Hematopoietic multipotent progenitor cell (in vitro differentiated cells): ENCODE results near the gene GMCL2. TPM values are rescaled to one million over a fixed set of nuclear protein-coding genes. Genes with fewer than 3 reads are reported as not detected.
"Not testable (repeated sequence)": the region's sequence is repeated elsewhere in the genome, so short reads cannot be mapped to it uniquely, and the experiment has no call there.

ENCODE experiments used
- DNase-seq, 3 donors: peaks; one replicate each; pipeline ENCODE4 v3.0.0-alpha.2; 2011 to 2015; ENCODE audit warnings: low read depth in 2 of 3, low spot score in 2 of 3
- total RNA-seq: library from RNA; depleted of rRNA; stranded (reverse); fragments of >200 nt; gene quantifications from one replicate; pipeline ENCODE4 v1.2.3, GENCODE V29; 2012

GMCL2 gene
- total RNA-seq, 1 donor = not detected

DNA sequence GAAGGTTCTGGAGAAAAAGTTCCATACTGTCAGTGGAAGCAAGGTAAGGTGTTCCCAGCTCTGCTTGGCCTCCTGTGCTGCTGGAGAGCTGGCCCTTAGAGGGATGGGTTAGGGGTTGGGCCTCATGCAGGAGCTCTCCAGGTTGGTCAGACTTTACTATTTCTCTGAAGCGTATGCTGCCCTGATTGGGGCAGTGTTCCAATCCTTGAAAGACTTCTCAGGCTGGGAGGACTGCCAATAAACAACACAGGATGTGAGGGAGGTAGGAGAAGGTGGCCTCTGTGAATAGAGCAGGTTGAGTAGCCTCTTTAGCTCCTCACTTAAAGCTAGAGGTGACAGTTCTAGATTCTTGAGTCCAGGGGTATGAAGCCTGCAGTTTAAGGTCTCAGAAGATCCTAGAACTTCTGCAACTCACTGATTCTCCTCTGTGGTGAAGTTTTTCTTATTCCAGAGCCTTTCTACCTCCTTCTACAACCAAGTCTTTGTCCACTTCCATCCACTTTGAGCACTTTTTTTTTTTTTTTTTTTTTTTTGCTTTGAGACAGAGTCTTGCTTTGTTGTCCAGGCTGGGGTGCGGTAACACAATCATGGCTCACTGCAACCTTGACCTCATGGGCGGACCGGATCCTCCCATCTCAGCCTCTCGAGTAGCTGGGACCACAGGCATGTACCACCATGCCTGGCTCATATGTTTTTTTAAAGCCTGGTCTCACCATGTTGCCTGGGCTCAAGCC is 20.2 kb upstream of the GMCL2 start:
- no peak for DNase-seq

DNA sequence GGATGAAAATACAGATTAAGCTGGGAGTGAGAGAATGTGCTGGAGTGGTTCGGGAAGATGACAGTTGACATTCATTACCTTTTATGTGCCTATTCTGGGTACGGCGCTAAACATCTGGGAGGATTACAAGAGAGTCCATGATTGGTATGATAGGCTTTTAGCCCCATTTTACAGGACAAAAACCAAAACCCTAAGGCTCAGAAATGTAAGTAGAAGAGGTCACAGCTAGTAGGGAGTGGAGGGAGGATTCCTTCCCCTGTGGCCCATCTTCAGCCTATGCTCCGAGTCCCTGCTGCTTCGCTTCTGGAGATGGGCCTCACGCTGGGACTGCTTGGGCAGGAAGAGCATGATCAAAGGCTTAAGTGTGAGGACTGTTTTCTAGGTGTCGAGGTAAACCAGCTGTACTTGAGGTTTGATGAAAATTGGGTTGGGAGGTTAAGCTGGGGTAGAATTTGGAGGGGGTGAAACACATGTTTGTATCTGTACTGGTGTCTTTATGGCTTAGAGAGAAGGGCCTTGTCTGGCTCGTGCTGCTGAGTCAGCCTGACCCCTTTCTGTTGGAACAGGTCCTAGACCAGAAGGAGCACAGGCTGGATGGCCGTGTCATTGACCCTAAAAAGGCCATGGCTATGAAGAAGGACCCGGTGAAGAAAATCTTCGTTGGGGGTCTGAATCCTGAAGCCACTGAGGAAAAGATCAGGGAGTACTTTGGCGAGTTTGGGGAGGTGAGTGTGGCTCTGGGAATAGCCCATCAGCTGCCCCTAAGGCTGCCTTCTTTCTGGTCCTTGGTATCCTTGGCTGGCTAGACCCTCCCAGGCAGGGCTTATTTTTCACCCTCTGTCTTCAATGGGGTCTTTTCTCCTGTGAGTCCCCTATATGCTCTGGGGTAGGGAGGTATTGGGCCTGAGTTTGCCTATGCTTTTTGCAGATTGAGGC is 19.3 kb upstream of the GMCL2 start:
- DNase-seq = no peak

DNA sequence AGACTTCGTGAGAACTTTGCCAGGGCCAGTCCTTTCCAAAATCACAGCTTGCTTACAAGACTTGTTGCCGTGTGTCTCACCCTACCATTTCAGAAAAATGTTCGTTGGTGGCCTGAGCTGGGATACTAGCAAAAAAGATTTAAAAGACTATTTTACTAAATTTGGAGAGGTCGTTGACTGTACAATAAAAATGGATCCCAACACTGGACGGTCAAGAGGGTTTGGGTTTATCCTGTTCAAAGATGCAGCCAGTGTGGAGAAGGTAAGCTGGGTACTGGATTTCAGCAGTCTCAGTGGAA is 18.5 kb upstream of the GMCL2 start:
- no peak for DNase-seq

DNA sequence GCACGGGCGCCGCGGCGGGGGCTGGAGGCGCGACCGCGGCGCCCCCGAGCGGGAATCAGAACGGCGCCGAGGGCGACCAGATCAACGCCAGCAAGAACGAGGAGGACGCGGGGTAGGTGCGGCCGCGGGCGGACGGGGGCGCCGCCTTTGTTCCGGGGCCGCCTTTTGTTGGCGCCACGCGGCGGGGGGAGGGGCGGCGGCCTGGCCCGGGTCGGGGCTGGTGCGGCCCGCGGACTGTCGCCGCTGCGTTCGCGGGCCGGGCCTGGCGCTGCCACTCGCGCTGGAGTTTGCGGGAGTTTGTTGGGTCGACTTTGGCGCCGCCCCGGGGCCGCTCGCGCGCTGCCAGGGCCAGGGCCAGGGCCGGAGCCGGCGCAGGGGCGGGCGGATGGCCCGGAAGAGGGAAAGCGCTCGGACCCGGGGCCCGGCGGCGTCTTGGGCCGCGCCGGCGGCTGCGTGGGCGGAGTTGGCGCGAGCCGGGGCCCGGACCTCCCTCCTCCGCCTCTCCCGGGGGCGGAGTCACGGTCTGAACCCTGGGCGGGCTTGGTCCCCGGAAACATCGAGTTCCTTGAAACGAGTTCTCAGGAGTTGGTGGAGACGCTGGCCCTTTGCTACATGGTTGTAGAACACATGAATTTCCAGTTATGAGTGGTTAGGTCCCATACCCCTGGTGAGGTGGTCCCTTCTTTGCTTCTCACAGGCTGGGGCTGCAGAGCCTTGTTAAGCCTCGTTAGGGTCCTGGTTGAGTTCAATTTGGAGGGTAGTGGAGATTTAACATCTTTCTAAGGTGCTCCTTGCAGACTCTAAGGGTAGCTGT is 18.0 kb upstream of the GMCL2 start:
- peak; percentile 28 to 50 (median 31) for DNase-seq

DNA sequence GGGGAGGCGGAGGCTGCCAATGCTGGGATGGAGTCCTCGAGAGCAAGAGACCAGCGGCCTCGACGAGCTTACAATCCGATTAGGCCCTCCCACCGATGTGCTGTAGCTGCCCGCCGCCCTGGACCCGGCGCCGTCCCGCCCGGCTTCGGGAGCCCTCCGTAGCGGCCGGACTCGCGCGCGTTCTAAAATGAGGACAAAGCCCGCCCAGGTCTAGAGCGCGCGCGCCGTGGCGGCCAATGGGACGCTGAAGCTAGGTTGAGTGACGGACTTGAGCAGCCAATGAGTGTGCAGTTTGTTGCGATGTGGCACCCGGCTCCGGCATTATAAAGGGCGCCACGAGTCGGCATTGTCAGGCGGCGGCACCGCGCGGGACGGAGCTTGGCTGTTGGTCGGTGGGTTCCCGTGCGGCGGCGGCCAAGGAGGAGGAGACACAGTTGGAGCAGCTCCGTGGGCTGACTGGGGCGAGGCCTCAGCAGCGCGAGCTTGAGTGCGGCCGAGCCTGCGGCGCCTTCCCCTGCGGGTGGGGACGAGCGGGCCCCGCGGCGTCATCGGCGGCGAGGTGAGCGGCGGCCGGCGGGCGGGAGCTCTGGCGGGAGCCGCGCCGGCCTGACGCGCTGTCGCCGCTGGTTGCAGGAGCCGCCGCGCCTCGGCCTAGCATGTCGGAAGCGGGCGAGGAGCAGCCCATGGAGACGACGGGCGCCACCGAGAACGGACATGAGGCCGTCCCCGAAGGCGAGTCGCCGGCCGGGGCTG is 17.2 kb upstream of the GMCL2 start, which contains the start of gene HNRNPAB:
HNRNPAB (plus strand) TSS at position 352 of the 753 bp plus-strand sequence; CDS start at position 657, 305 bp downstream.
- peak; percentile 96 to 97 (median 96) for DNase-seq

DNA sequence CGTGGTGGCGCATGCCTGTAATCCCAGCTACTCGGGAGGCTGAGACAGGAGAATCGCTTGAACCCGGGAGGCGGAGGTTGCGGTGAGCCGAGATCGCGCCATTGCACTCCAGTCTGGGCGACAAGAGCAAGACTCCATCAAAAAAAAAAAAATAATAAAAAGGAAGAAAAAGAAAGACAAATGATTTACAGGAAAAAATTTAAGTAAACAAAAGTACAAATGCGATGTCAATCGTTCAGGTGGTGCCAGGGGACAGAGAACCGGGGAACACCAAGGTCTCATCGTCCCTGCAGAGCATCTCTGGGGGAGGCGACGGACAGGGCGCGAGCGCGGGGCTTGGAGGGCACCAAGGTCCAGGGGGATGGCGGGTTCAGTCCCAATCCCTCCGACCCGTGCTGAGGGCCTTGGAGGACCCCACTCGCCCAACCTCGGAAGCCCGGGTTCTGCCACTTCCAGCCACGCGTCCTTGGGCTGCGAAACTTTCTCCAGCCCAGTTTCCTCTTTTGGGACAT is 16.6 kb upstream of the GMCL2 start:
- DNase-seq = no peak

DNA sequence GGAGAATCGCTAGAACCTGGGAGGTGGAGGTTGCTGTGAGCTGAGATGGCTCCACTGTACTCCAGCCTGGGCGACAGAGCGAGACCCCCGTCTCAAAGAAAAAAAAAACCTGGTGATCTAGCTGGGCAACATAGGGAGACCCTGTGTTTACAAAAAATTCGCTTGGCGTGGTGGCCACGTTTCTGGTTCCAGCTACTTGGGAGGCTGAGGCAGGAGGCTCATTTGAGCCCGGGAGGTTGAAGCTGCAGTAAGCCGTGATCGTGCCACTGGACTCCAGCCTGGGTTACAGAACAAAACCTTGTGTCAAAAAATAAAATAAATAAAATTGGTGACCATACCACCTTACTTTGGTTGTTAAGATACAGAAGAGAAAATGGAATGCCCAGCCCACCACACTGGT is 15.4 kb upstream of the GMCL2 start:
- DNase-seq = no peak

DNA sequence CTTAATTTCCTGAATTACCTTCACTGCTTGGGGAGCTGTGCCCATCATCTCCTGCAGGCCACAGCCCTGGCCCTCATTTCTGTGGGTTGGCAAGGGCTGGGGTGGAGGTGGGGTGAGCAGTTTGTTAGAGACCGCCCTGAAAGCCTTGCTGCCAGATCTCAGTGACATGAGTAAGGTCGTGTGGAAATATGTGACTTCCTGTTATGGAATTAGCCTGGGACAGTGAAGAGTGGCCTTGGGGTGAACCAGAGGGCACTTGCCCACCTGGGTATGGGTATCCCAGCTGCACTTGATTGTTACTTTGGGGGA is 14.7 kb upstream of the GMCL2 start:
- DNase-seq = no peak

DNA sequence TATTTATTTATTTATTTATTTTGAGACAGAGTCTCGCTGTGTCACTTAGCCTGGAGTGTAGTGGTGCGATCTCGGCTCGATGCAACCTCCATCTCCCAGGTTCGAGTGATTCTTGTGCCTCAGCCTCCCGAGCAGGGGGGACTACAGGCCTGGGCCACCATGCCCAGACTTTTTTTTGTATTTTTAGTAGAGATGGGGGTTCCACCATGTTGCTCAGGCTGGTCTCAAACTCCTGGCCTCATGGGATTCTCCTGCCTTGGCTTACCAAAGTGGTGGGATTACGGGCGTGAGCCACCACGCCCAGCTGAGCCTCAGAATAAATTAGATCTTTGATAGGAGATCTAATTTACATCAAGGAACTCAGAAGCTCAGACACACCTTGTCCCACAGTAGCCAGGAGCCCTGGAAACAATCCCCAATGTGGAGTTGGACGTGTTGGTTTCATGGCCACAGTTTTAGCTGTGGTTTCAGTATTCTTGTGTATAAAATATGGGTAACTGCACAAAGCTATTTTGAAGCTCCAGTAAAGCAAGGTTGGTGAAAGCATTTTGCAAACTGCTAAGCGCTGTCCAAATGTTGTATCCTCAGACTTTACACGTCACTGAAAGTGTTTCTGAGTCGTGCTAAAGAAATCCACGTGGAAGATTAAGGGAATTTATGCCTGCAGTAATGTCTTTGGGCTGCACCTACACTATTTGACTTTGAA is 14.2 kb upstream of the GMCL2 start:
- DNase-seq = no peak

DNA sequence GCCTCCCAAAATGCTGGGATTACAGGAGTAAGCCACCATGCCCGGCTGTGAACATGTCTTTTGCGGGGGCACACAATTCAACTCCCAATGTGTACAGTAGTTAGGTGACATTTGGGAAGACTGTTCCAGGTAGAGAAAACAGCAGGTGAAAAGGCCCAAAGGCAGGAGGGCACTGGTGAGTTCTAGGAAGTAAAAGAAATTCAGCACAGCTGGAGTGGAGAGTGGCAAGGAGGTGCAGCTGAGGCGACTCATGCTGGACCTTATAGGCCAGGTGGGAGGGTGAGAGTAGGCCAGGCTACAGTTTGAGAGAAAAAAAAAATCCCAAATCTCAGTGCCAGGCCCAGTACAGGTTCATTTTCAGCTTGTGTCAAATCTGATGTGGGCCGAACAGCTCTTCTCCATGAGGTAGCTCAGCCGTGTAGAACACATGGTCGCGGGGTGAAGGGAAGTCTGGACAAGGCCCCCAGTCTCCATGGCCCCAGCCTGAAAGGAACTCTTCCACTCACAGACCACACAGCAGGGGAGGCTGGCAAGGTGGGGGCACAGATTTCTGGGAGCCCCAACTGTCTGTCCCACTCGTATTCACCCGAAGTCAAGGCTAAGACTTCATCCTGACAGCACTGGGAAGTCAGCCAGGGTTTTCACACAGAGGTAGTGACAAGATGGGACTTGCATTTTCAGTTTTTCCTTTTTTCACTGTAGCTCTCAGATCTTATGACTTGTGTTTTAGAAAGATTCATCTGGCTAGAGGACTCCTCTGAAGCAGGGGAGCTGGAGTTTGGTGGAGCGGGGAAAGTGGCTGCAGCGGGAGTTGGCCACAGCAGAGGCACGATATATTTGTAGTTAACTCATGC is 12.6 kb upstream of the GMCL2 start:
- DNase-seq = no peak

DNA sequence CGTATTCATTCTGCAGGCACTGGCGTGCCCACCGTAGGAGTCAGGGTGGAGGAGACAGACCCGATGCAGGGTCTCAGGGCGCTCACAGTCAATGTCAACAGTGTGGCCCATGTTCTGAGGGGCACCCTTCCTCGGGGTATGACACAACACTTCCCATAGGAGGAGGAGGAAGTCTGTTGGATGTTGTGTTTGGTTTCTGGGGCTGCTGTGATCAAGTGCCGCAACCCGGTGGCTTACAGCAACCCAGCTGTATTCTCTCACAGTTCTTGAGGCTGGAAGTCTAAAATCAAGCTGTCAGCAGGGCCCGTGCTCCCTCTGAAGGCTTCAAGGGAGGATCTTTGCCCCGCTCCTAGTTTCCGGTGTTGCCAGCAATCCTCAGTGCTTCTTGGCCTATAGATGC is 11.5 kb upstream of the GMCL2 start:
- no peak for DNase-seq

DNA sequence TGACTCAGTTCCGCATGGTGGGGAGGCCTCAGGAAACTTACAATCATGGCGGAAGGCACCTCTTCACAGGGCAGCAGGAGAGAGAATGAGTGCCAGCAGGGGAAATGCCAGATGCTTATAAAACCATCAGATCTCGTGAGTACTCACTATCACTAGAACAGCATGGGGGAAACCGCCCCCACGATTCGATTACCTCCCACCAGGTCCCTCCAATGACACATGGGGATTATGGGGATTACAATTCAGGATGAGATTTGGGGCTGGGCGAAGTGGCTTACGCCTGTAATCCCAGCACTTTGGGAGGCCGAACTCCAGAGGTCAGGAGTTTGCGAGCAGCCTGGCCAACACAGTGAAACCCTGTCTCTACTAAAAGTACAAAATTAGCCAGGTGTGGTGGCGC is 11.0 kb upstream of the GMCL2 start:
- DNase-seq = not testable (repeated sequence)

DNA sequence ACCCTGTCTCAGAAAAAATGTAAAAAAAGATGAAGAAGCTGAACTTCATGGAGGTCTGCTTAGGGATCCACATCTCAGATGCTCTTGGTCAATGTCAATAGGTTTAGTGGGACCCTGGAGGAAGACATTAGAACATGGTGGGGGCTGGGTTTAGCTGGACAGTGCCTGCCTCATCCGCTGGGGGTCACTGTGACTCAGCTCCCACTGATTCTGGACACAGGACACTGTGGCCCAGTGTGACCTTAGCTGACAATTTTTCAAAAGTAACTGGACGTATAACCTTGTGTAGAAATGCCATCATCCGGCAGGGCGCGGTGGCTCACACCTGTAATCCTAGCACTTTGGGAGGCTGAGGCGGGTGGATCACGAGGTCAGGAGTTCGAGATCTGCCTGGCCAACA is 9.8 kb upstream of the GMCL2 start:
- no peak for DNase-seq

DNA sequence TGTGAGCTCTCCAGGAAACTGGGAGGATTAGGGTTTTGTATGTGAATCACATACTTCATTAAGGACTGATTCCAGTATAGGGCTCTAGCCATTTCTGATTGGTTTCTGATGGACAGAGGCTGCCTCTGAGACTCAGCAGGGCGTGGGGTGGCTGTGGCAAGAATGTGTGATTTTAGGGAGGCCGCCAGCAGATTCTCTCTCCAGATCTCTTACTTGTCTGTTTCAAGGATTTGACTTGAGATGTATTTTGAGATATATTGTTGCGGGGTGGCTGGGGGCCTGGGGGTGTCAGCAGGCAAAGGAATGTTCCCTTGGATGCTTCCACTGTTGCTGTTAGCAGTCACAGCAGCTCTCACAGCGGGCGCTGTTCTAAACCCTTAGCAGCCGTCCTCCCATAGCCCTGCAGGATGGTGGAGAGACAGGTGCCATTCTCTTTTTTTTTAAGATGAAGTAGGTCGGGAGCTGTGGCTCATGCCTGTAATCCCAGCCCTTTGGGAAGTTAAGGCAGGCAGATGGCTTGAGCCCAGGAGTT is 9.2 kb upstream of the GMCL2 start:
- DNase-seq = no peak

DNA sequence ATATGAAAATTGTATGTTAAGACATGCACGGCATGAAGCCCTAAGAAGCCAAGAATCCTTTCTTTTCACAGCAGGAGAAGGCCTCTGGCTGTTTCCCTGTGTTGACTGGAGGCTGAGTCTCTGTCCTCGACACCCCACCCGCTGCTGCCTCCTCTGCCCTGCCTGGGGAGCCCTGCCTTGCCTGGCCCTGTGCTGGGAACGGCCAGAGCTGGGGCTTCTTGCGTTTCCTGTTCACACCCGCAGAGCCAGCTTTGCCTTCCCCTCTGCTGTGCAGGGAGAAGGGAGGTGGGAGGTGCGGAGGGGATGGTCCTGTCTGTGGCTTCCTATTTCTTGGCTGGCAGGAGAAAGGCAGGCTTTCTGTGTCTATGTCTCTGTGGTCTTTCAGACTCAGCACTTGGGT is 6.9 kb upstream of the GMCL2 start:
- peak in 2 of 3 donors; percentile 25 for DNase-seq

DNA sequence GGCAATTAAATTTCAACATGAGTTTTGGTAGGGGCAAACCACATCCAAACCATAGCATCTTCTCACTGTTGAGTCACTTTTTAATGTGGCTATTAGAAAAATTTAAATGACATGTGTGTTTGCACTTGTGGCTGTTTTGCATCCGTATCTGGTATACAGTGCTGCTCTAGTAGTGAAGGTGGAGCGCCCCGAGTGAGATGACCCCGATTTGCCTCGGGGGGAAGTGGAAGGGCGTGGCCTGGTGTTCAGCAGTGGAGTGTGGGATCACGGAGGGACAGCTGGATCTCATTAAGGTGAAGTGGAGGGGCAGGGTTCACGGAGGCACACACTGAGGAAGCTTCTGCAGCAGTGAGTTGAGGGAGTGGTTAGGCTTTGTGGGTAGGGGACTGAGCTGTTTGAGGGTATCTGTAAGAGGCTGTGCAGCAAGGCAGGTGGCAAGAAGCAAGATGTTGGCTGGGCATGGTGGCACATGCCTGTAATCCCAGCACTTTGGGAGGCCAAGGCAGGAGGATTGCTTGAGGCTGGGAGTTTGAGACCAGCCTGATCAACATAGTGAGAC is 6.2 kb upstream of the GMCL2 start:
- no peak for DNase-seq

DNA sequence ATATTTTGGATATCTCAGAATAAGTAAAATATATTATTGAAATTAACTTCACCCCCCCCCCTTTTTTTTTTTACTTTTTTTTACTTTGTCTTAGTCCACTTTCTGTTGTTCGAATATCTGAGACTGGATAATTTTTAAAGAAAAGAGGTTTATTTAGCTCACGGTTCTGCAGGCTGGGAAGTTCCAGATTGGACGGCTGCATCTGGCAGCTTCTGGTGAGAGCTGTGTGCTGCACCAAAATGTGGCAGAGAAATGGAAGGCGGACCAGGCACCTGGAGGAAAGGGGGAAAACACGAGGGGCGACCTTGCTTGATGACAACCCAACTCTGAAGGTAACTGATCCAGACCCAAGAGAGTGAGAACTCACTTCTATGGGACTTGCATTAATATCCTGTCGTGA is 5.6 kb upstream of the GMCL2 start:
- no peak for DNase-seq

DNA sequence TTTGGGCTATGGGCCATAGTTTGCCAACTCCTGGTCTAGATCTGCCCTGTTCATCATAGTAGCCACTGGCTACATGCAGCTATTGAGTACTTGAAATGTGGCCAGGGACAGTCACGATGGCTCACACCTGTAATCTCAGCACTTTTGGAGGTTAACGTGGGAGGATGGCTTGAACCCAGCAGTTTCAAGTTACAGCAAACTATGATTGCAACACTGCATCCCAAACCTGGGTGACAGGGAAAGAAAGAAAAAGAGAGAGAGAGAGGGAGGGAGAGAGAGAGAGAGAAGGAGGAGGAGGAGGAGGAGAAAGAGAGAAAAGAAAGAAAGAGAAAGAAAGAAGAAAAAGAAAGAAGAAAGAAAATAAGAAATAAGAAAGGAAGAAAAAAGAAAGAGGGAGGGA is 5.1 kb upstream of the GMCL2 start:
- no peak for DNase-seq
